ENCODE measurements around the gene NOD1. TPM values are rescaled to one million over a fixed set of nuclear protein-coding genes. Genes with fewer than 3 reads are reported as not detected.

The NOD1 gene
- total and polyA plus RNA-seq, 2 of the 8 experiments (the other 6 are each of a cell fraction or from before 2014, with no cell fraction given), result 3.8 to 6.5 TPM

DNA sequence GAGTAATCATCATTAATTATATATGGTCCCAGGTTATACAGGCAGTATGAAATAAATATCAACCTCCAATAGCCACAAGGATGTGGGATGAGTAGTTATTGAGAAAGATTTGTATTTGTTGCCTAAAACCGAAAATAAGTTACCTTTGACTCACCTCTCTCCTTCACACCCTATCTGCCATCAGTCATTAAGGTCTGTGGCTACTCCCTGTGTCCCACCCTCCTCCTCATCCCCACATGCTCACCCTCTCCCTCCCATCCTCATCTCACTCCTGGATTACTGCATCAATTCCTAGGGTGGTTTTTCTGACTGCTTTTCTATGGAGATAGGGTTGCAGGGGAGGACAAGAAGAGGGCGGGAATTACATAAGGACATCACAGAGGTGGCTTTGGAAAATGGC is 35.2 kb upstream of the NOD1 start:
- ChIA-PET POLR2A (ENCODE audit: partially characterized antibody) (no interaction called here), CTCF (ENCODE audit: partially characterized antibody) (interaction anchor here (0.7 to 4.9 kb wide), 2 partner anchors 34 to 50 kb away, joined by 3 to 63 read pairs; no protein-coding TSS in a partner anchor)
- Histone ChIP-seq H3K18ac (ENCODE audit: extremely low read depth, low read length) (no peak overlapping the region), H4K8ac (ENCODE audit: extremely low read depth, insufficient read depth, low read length) (no peak overlapping the region), H3K9me3 (ENCODE audit: insufficient read depth in 2 of 2, low read depth in 1 of 2, low read length in 1 of 2) (no peaks in the 10 kb centered on the region), H3K4me2 (ENCODE audit: insufficient read depth in 1 of 2, low read depth in 2 of 2, low read length in 2 of 2) (no peak overlapping the region), H3K79me1 (ENCODE audit: low read depth, low read length) (no peaks in the 10 kb centered on the region), H4K91ac (replicated peaks; ENCODE audit: insufficient read length, low read length) (no peak overlapping the region), H3K4me1 (replicated peaks in 1 of 4; ENCODE audit: control insufficient read depth in 3 of 4, insufficient read depth in 4 of 4, low read length in 3 of 4) (no peaks in the 10 kb centered on the region), H4K5ac (ENCODE audit: insufficient read length, low read depth, low read length) (no peak overlapping the region), H2BK20ac (ENCODE audit: low read length) (no peak overlapping the region), H3K79me2 (ENCODE audit: control insufficient read depth in 1 of 2, insufficient read depth in 2 of 2, low read length in 2 of 2) (no peaks in the 10 kb centered on the region), H3K14ac (ENCODE audit: insufficient read length) (no peak overlapping the region), H3K23me2 (ENCODE audit: low read depth, low read length) (no peaks in the 10 kb centered on the region), H3K36me3 (ENCODE audit: control insufficient read depth in 2 of 4, insufficient read depth in 4 of 4, low read length in 3 of 4) (no peaks in the 10 kb centered on the region), H3K4ac (replicated peaks; ENCODE audit: insufficient read length, low read depth, low read length) (no peak overlapping the region), H2BK5ac (ENCODE audit: low read depth, low read length) (no peak overlapping the region), H3K23ac (ENCODE audit: insufficient read length) (no peak overlapping the region), H3K9ac (replicated peaks in 1 of 4; ENCODE audit: extremely low read depth in 1 of 4, low read depth in 3 of 4, low read length in 3 of 4) (no peak overlapping the region), H2BK120ac (replicated peaks; ENCODE audit: low read depth, low read length) (no peak overlapping the region), H2BK12ac (ENCODE audit: low read depth, low read length) (no peak overlapping the region), H3K56ac (replicated peaks; ENCODE audit: insufficient read length, low read depth, low read length) (no peak overlapping the region), H4K20me1 (replicated peaks in 1 of 2; ENCODE audit: control insufficient read depth in 1 of 2, insufficient read depth in 2 of 2, low read length in 2 of 2) (no peaks in the 10 kb centered on the region), H2AFZ (ENCODE audit: low read length) (no peak overlapping the region), H2BK15ac (ENCODE audit: low read length) (no peak overlapping the region), H3K27me3 (replicated peaks in 1 of 4; ENCODE audit: control insufficient read depth in 3 of 4, extremely low read depth in 1 of 4, insufficient read depth in 3 of 4, low read length in 3 of 4) (no peaks in the 10 kb centered on the region), H3K4me3 (ENCODE audit: extremely low read depth in 1 of 4, insufficient read depth in 2 of 4, low read depth in 3 of 4, low read length in 4 of 4) (no peak overlapping the region), H3K27ac (ENCODE audit: low read depth, low read length) (no peak overlapping the region), H2AK5ac (ENCODE audit: low read depth, low read length) (no peak overlapping the region)
- DNase-seq (ENCODE audit: low read depth in 1 of 2, low spot score in 2 of 2) (no peak), FAIRE-seq (no peak)
- 83% methylated on average over 2 of the region's 2 CpGs; no CpG with 5 or more reads in 1 of the 2 experiments for WGBS, 2 experiments (ENCODE audit: extremely low coverage in 1 of 2, insufficient coverage in 1 of 2, insufficient read length in 1 of 2, insufficient replicate concordance in 2 of 2, low coverage in 1 of 2, low lambda C conversion rate in 2 of 2, missing lambda C conversion rate in 1 of 2)
- TF ChIP-seq BACH1 (IDR thresholded peaks at IDR 0.05; ENCODE audit: low read length) (no peak), BRCA1 (IDR thresholded peaks at IDR 0.05; ENCODE audit: low read depth, low read length) (no peak), TAF1 (IDR thresholded peaks at IDR 0.05; ENCODE audit: low read depth, low read length) (no peak), CREB1 (IDR thresholded peaks at IDR 0.05) (no peak), RAD21 (IDR thresholded peaks at IDR 0.05 in 1 of 2, conservative IDR thresholded peaks at IDR 0.05 in 1 of 2; ENCODE audit: low read depth in 2 of 2, low read length in 2 of 2) (no peak), TEAD4 (IDR thresholded peaks at IDR 0.05; ENCODE audit: low read depth, low read length) (no peak), YY1 (IDR thresholded peaks at IDR 0.05; ENCODE audit: low read depth, low read length) (no peak), BCL11A (IDR thresholded peaks at IDR 0.05; ENCODE audit: low read depth in 2 of 2, low read length in 2 of 2) (no peak), CHD2 (IDR thresholded peaks at IDR 0.05; ENCODE audit: low read length) (no peak), KDM1A (IDR thresholded peaks at IDR 0.05; ENCODE audit: borderline replicate concordance, low read length) (no peak), SIN3A (conservative IDR thresholded peaks at IDR 0.05 in 1 of 2, IDR thresholded peaks at IDR 0.05 in 1 of 2; ENCODE audit: low read depth in 1 of 2, low read length in 2 of 2) (no peak), SP2 (IDR thresholded peaks at IDR 0.05; ENCODE audit: low read length) (no peak)
- TF ChIP-seq, protein P1, sequence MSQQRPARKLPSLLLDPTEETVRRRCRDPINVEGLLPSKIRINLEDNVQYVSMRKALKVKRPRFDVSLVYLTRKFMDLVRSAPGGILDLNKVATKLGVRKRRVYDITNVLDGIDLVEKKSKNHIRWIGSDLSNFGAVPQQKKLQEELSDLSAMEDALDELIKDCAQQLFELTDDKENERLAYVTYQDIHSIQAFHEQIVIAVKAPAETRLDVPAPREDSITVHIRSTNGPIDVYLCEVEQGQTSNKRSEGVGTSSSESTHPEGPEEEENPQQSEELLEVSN (IDR thresholded peaks at IDR 0.05), result no peak

All from H1 (cell line).